Testis (tissue), 2 donors: Measurements from ENCODE around the gene ZNF665.

Source experiments
- CTCF ChIP-seq, 3 experiments: fragments of 450-650 bp in 2 of 3; fragments of 200-600 bp in 1 of 3; sonication (generic) in 1 of 3; IDR thresholded peaks; one replicate each; pipeline ENCODE4 v1.5.1; 2016 to 2019; ENCODE audit warnings: antibody characterized with exemption in 3 of 3, mild to moderate bottlenecking in 2 of 3, moderate library complexity in 1 of 3
- POLR2A ChIP-seq: fragments of 450-650 bp; IDR thresholded peaks from one replicate; pipeline ENCODE4 v1.6.1; 2017; ENCODE audit warnings: antibody characterized with exemption, mild to moderate bottlenecking, moderate library complexity

GRCh38 chr19:53158119-53158656, 35.0 kb downstream of the ZNF665 start:
- no peak for TF ChIP-seq CTCF (IDR thresholded peaks at IDR 0.05)
- no peak for TF ChIP-seq POLR2A
